ENCODE results near the gene SPATC1L.

DNA sequence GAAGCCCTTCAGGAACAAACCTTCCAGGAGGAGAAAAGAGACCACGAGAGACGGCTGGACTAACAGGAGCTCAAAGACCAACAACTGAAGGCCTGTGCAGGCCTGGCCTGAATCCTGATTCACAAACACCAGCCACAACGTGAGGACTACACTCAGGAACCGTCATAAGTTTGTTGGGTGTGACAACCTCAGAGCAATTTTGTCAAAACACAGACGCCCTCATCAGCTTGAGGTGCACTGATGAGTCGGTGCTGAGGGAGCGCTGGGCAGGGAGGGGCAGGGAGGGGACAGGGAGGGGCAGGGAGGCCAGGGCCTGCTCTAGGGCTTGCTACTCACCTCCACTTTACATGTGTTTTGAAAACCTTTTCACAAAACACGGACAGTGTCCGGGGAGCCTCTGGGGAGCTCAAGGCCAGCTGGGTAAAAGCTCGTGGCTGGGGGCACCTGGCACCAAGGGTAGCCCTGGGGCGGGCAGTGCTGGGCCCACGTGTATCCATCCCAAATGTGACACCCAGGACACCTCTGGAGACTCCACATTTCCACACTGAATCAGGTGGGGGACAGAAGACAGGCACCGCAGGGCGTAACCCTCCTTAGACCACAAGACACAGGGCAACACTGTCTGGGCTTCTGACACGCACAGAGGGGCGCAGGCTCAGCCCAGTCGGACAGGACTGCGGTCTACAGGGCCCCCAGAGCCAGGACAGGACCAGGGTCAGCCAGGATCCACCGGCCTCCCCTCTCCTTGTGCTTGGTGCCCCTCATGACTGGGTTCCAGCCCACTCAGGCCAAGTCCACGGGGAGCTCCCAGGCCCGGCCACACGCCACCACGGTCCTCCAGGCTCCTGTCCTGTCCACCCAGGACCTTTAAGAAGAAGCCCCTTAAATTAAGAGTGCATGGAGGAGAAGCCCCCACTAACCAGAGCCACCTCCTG lies 27.8 kb upstream of the SPATC1L start:
- TF ChIP-seq PPARA (CRISPR knock-in tag; IDR thresholded peaks at IDR 0.05; ENCODE audit: borderline replicate concordance) (no peak), ESRRG (CRISPR knock-in tag; IDR thresholded peaks at IDR 0.05) (no peak), ZFP3 (CRISPR knock-in tag; IDR thresholded peaks at IDR 0.05) (no peak), ZNF70 (CRISPR knock-in tag; IDR thresholded peaks at IDR 0.05) (no peak), ZNF8 (CRISPR knock-in tag; IDR thresholded peaks at IDR 0.05) (no peak), OSR1 (CRISPR knock-in tag; IDR thresholded peaks at IDR 0.05) (no peak), ZC3H10 (CRISPR knock-in tag; IDR thresholded peaks at IDR 0.05) (no peak), RARB (CRISPR knock-in tag; IDR thresholded peaks at IDR 0.05) (no peak), SNAI2 (CRISPR knock-in tag; IDR thresholded peaks at IDR 0.05) (no peak)
- TF ChIP-seq, protein P1, sequence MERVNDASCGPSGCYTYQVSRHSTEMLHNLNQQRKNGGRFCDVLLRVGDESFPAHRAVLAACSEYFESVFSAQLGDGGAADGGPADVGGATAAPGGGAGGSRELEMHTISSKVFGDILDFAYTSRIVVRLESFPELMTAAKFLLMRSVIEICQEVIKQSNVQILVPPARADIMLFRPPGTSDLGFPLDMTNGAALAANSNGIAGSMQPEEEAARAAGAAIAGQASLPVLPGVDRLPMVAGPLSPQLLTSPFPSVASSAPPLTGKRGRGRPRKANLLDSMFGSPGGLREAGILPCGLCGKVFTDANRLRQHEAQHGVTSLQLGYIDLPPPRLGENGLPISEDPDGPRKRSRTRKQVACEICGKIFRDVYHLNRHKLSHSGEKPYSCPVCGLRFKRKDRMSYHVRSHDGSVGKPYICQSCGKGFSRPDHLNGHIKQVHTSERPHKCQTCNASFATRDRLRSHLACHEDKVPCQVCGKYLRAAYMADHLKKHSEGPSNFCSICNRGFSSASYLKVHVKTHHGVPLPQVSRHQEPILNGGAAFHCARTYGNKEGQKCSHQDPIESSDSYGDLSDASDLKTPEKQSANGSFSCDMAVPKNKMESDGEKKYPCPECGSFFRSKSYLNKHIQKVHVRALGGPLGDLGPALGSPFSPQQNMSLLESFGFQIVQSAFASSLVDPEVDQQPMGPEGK (CRISPR knock-in tag; IDR thresholded peaks at IDR 0.05; ENCODE audit: borderline replicate concordance) = no peak
- TF ChIP-seq, protein P2, sequence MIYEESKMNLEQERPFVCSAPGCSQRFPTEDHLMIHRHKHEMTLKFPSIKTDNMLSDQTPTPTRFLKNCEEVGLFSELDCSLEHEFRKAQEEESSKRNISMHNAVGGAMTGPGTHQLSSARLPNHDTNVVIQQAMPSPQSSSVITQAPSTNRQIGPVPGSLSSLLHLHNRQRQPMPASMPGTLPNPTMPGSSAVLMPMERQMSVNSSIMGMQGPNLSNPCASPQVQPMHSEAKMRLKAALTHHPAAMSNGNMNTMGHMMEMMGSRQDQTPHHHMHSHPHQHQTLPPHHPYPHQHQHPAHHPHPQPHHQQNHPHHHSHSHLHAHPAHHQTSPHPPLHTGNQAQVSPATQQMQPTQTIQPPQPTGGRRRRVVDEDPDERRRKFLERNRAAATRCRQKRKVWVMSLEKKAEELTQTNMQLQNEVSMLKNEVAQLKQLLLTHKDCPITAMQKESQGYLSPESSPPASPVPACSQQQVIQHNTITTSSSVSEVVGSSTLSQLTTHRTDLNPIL (CRISPR knock-in tag; IDR thresholded peaks at IDR 0.05; ENCODE audit: low read depth) = no peak
- TF ChIP-seq, protein P3, sequence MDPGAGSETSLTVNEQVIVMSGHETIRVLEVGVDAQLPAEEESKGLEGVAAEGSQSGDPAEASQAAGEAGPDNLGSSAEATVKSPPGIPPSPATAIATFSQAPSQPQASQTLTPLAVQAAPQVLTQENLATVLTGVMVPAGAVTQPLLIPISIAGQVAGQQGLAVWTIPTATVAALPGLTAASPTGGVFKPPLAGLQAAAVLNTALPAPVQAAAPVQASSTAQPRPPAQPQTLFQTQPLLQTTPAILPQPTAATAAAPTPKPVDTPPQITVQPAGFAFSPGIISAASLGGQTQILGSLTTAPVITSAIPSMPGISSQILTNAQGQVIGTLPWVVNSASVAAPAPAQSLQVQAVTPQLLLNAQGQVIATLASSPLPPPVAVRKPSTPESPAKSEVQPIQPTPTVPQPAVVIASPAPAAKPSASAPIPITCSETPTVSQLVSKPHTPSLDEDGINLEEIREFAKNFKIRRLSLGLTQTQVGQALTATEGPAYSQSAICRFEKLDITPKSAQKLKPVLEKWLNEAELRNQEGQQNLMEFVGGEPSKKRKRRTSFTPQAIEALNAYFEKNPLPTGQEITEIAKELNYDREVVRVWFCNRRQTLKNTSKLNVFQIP (CRISPR knock-in tag; IDR thresholded peaks at IDR 0.05; ENCODE audit: borderline replicate concordance, low read depth) = no peak
- TF ChIP-seq, protein P4, sequence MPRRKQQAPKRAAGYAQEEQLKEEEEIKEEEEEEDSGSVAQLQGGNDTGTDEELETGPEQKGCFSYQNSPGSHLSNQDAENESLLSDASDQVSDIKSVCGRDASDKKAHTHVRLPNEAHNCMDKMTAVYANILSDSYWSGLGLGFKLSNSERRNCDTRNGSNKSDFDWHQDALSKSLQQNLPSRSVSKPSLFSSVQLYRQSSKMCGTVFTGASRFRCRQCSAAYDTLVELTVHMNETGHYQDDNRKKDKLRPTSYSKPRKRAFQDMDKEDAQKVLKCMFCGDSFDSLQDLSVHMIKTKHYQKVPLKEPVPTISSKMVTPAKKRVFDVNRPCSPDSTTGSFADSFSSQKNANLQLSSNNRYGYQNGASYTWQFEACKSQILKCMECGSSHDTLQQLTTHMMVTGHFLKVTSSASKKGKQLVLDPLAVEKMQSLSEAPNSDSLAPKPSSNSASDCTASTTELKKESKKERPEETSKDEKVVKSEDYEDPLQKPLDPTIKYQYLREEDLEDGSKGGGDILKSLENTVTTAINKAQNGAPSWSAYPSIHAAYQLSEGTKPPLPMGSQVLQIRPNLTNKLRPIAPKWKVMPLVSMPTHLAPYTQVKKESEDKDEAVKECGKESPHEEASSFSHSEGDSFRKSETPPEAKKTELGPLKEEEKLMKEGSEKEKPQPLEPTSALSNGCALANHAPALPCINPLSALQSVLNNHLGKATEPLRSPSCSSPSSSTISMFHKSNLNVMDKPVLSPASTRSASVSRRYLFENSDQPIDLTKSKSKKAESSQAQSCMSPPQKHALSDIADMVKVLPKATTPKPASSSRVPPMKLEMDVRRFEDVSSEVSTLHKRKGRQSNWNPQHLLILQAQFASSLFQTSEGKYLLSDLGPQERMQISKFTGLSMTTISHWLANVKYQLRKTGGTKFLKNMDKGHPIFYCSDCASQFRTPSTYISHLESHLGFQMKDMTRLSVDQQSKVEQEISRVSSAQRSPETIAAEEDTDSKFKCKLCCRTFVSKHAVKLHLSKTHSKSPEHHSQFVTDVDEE (CRISPR knock-in tag; IDR thresholded peaks at IDR 0.05) = no peak
